Astrocyte of the spinal cord (primary cell): ENCODE measurements around the gene NT5C.

Experiments used
- DNase-seq: peaks from one replicate; pipeline ENCODE4 v3.0.0; 2011; ENCODE audit warnings: low read depth, low spot score
- H3K4me3 ChIP-seq: 2 replicates; pipeline ENCODE4 v1.5.1; 2011; ENCODE audit warnings: low read depth, mild to moderate bottlenecking, low read length, moderate library complexity
- in situ Hi-C: cut with HindIII; loops from 2 replicates; pipeline ENCODE4 v1.10.0; 2017; ENCODE audit warnings: low sequenced_read_pairs
- TF ChIP-seq, protein P1 (sequence below): IDR thresholded peaks from 2 replicates; pipeline ENCODE4 v1.5.1; 2012; ENCODE audit warnings: low read depth, mild to moderate bottlenecking, low read length, inconsistent platforms

Gene NT5C

DNA sequence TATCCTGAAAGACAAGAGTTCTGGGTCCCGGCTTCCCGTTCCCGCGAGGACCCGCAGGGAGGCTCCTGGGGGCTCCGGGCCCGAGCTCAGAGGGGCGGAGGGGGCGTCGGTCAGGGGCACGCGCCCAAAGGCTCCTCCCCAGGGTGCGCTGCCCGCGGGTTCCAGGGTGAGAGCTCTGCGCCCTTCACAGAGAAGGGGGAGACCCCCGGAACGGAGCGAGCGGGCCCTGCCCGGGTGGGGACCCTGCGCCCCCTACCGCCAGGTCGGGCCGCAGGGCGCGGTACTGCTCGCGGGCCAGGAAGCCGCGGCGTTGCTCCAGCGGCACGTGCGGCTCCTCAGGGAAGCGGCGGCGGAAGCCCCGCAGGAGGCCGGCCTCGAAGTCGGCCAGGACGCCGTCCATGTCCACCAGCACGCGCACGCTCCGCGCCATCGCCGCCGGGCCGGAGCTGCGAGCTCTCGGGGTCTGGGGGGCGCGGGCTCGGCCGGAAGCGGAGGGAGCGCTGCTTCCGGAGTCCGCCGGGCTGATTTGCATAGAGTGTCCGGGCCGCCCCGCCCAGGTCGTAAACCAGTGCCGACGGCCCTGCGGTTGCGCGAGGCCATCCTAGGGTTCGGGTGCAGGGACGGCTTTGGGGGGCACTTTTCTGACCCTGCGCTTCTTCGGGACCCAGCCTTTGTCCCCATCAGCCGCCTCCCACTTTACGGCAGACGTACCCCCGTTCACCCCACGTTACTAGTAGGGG is at the start of gene NT5C:
Gene NT5C (minus strand): TSS at position 465 of the 740 bp plus-strand sequence. CDS start 35 bp downstream, at position 430.
- peak within 1 kb of the TSS; percentile 69 for H3K4me3 ChIP-seq
- peak; percentile 78 for DNase-seq
- TF ChIP-seq, protein P1, sequence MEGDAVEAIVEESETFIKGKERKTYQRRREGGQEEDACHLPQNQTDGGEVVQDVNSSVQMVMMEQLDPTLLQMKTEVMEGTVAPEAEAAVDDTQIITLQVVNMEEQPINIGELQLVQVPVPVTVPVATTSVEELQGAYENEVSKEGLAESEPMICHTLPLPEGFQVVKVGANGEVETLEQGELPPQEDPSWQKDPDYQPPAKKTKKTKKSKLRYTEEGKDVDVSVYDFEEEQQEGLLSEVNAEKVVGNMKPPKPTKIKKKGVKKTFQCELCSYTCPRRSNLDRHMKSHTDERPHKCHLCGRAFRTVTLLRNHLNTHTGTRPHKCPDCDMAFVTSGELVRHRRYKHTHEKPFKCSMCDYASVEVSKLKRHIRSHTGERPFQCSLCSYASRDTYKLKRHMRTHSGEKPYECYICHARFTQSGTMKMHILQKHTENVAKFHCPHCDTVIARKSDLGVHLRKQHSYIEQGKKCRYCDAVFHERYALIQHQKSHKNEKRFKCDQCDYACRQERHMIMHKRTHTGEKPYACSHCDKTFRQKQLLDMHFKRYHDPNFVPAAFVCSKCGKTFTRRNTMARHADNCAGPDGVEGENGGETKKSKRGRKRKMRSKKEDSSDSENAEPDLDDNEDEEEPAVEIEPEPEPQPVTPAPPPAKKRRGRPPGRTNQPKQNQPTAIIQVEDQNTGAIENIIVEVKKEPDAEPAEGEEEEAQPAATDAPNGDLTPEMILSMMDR, result peak; percentile 57
- in situ Hi-C loops, result no loop called here

DNA sequence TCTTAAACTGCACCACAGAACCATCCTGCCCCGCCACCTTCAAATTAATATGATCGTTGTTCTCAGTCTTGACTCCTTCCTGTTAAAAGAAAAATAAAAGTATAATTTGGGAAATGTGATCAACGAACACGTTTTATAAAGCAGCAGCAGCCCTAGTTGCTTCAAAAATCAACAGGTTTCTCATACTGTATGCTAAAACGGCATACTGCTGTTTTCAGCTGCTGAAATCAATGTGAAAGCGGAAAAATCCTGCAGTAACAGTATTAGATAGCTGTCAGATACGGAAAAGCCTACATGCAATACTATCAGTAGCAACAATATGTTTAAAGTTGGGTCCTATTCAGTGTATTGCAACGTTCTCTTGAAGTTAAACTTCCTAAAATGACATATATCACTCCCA is 49.6 kb upstream of the NT5C start:
- in situ Hi-C loops, result no loop called here
- TF ChIP-seq, protein P1, result no peak
- DNase-seq, result no peak
- H3K4me3 ChIP-seq, result peak overlapping the region; percentile 98

DNA sequence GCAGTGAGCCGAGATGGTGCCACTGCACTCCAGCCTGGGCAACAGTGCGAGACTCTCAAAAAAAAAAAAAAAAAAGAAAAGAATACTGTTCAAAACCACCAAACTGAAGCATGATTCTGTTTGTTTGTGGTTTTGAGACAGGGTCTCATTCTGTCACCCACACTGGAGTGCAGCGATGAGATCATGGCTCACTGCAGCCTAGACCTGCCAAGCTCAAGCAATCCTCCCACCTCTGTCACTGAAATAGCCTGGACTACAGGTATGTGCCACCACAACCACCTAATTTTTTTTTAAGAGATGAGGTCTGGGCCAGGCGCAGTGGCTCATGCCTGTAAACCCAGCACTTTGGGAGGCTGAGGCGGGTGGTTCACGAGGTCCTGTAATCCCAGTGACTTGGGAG is 46.9 kb upstream of the NT5C start:
- no peak overlapping the region for H3K4me3 ChIP-seq
- in situ Hi-C loops, result no loop called here
- no peak for DNase-seq
- TF ChIP-seq, protein P1, result no peak

DNA sequence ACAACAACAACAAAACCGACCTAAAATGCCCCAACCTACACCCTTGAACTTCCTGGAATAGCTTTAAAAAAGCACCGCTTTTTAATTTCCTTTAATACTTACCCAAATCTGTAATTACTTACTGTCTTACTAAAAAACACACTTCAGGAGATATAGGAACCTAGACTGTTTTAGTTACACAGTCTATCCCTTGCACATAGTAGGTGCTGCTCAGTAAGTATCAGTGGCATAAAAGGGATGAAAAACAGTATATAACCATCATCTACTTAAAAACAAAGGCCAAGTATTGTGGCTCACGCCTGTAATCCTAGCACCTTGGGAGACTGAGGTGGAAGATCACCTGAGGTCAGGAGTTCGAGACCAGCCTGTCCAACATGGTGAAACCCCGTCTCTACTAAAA is 45.1 kb upstream of the NT5C start:
- DNase-seq, result no peak
- no peak overlapping the region for H3K4me3 ChIP-seq
- in situ Hi-C loops, result no loop called here
- TF ChIP-seq, protein P1, result no peak

DNA sequence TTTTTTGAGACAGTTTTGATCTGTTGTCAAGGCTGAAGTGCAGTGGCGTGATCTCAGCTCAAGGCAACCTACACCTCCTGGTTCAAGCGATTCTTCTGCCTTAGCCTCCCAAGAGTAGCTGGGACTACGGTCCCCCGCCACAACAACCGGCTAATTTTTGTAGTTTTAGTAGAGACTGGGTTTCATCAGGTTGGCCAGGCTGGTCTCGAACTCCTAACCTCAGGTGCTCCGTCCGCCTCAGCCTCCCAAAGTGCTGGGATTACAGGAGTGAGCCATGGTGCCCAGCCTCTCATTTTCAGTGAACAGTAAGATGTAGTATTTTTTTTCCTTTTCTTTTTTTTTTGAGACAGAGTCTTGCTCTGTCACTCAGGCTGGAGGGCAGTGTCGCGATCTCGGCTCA is 43.5 kb upstream of the NT5C start:
- no peak overlapping the region for H3K4me3 ChIP-seq
- in situ Hi-C loops, result no loop called here
- DNase-seq, result no peak
- TF ChIP-seq, protein P1, result no peak

DNA sequence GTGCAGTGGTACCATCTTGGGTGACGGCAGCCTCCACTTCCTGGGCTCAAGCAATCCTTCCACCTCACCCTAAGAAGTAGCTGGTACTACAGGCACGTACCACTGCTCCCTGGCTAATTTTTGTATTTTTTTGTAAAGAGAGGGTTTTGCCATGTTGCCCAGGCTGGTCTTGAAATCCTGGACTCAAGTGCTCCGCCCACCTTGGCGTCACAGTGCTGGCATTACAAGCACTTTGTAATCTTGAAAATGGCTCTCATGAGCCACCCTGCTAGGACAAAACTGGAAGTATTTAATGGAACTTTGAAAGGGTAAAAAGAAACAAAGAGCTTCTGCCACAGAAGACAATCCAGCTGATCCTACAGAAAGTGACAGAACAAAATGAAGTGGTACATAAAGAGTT is 42.0 kb upstream of the NT5C start:
- in situ Hi-C loops, result no loop called here
- no peak for DNase-seq
- TF ChIP-seq, protein P1, result no peak
- no peak overlapping the region for H3K4me3 ChIP-seq
